Measurements from ENCODE around the gene SCN5A.

Gene SCN5A

GRCh38 chr3:38649500-38650247 lies at the start of gene SCN5A:
Gene SCN5A (minus strand): TSS chr3:38649687. CDS start chr3:38633307, 16,380 bp downstream.
- Histone ChIP-seq H3K9ac (peak within 1 kb of the TSS; percentile 72 to 85 (median 81)), H4K20me1 (peaks cover 0 to 15% (median 4%) of the 10 kb centered on the region in 11 experiments; a peak in 6 of 22 replicates), H3K4me3 (peak within 1 kb of the TSS; percentile 65 to 81 (median 73)), H3K36me3 (no peaks in the 10 kb centered on the region), H3K4me2 (peak within 1 kb of the TSS; percentile 85 to 100 (median 99)), H3K4me1 (peaks cover 5 to 18% (median 14%) of the 10 kb centered on the region in 10 experiments; a peak in 17 of 20 replicates), H3K27ac (peak within 1 kb of the TSS in 10 of 11 experiments; percentile 54 to 71 (median 63); a peak in 19 of 22 replicates), H3K27me3 (peaks cover 5 to 32% (median 23%) of the 10 kb centered on the region in 11 experiments; a peak in 20 of 22 replicates), H3K9me3 (replicated peaks in 1 of 11) (no peaks in the 10 kb centered on the region)
- TF ChIP-seq Cebpa-rat (IDR thresholded peaks at IDR 0.05), result no peak

GRCh38 chr3:38698760-38699159 lies 49.3 kb upstream of the SCN5A start:
- H3K4me1 ChIP-seq, result no peaks in the 10 kb centered on the region
- H3K27ac ChIP-seq, result no peak overlapping the region
- no peak for TF ChIP-seq Cebpa-rat (IDR thresholded peaks at IDR 0.05)
- H4K20me1 ChIP-seq, result no peaks in the 10 kb centered on the region
- no peaks in the 10 kb centered on the region for H3K36me3 ChIP-seq
- H3K9ac ChIP-seq, result no peak overlapping the region
- H3K9me3 ChIP-seq (replicated peaks in 1 of 11), result no peaks in the 10 kb centered on the region
- no peak overlapping the region for H3K4me2 ChIP-seq
- no peak overlapping the region for H3K4me3 ChIP-seq
- no peaks in the 10 kb centered on the region for H3K27me3 ChIP-seq

- Histone ChIP-seq H3K4me1 (no peaks in the 10 kb centered on the region), H3K27ac (no peak overlapping the region), H3K36me3 (no peaks in the 10 kb centered on the region), H3K9ac (no peak overlapping the region), H3K4me3 (no peak overlapping the region), H3K27me3 (no peaks in the 10 kb centered on the region), H3K4me2 (no peak overlapping the region), H3K9me3 (replicated peaks in 1 of 11) (no peaks in the 10 kb centered on the region), H4K20me1 (no peaks in the 10 kb centered on the region)
- no peak for TF ChIP-seq Cebpa-rat (IDR thresholded peaks at IDR 0.05)
Observed at GRCh38 chr3:38698061-38698460, 48.6 kb upstream of the SCN5A start.

GRCh38 chr3:38696034-38696433 lies 46.5 kb upstream of the SCN5A start:
- Histone ChIP-seq H3K9ac (no peak overlapping the region), H3K36me3 (no peaks in the 10 kb centered on the region), H3K4me1 (no peaks in the 10 kb centered on the region), H3K9me3 (replicated peaks in 1 of 11) (no peaks in the 10 kb centered on the region), H3K27ac (no peak overlapping the region), H3K4me3 (no peak overlapping the region), H4K20me1 (no peaks in the 10 kb centered on the region), H3K4me2 (no peak overlapping the region), H3K27me3 (no peaks in the 10 kb centered on the region)
- no peak for TF ChIP-seq Cebpa-rat (IDR thresholded peaks at IDR 0.05)

- no peak overlapping the region for H3K4me3 ChIP-seq
- no peak for TF ChIP-seq Cebpa-rat (IDR thresholded peaks at IDR 0.05)
- H3K27me3 ChIP-seq, result no peaks in the 10 kb centered on the region
- H3K36me3 ChIP-seq, result no peaks in the 10 kb centered on the region
- no peaks in the 10 kb centered on the region for H3K9me3 ChIP-seq (replicated peaks in 1 of 11)
- H3K4me1 ChIP-seq, result peaks cover 0 to 5% (median 0%) of the 10 kb centered on the region in 10 experiments; a peak in 1 of 20 replicates
- H3K9ac ChIP-seq, result no peak overlapping the region
- H3K4me2 ChIP-seq, result no peak overlapping the region
- no peaks in the 10 kb centered on the region for H4K20me1 ChIP-seq
- H3K27ac ChIP-seq, result no peak overlapping the region
Observed at GRCh38 chr3:38690185-38690584, 40.7 kb upstream of the SCN5A start.

- H3K4me3 ChIP-seq, result no peak overlapping the region
- H4K20me1 ChIP-seq, result no peaks in the 10 kb centered on the region
- H3K4me1 ChIP-seq, result peaks cover 0 to 5% (median 0%) of the 10 kb centered on the region in 10 experiments; a peak in 1 of 20 replicates
- no peaks in the 10 kb centered on the region for H3K36me3 ChIP-seq
- no peaks in the 10 kb centered on the region for H3K9me3 ChIP-seq (replicated peaks in 1 of 11)
- H3K27me3 ChIP-seq, result no peaks in the 10 kb centered on the region
- no peak overlapping the region for H3K4me2 ChIP-seq
- TF ChIP-seq Cebpa-rat (IDR thresholded peaks at IDR 0.05), result no peak
- no peak overlapping the region for H3K9ac ChIP-seq
- no peak overlapping the region for H3K27ac ChIP-seq
Observed at GRCh38 chr3:38689774-38690173, 40.3 kb upstream of the SCN5A start.

GRCh38 chr3:38689346-38689745 lies 39.9 kb upstream of the SCN5A start:
- H3K4me2 ChIP-seq, result no peak overlapping the region
- peaks cover 0 to 9% (median 0%) of the 10 kb centered on the region in 10 experiments; a peak in 4 of 20 replicates for H3K4me1 ChIP-seq
- no peak overlapping the region for H3K4me3 ChIP-seq
- no peaks in the 10 kb centered on the region for H4K20me1 ChIP-seq
- no peaks in the 10 kb centered on the region for H3K36me3 ChIP-seq
- no peak overlapping the region for H3K27ac ChIP-seq
- no peaks in the 10 kb centered on the region for H3K9me3 ChIP-seq (replicated peaks in 1 of 11)
- no peak for TF ChIP-seq Cebpa-rat (IDR thresholded peaks at IDR 0.05)
- no peaks in the 10 kb centered on the region for H3K27me3 ChIP-seq
- H3K9ac ChIP-seq, result no peak overlapping the region

- H3K4me3 ChIP-seq, result no peak overlapping the region
- no peak for TF ChIP-seq Cebpa-rat (IDR thresholded peaks at IDR 0.05)
- H3K4me2 ChIP-seq, result no peak overlapping the region
- H3K27me3 ChIP-seq, result no peaks in the 10 kb centered on the region
- no peaks in the 10 kb centered on the region for H4K20me1 ChIP-seq
- H3K9me3 ChIP-seq (replicated peaks in 1 of 11), result no peaks in the 10 kb centered on the region
- no peaks in the 10 kb centered on the region for H3K36me3 ChIP-seq
- H3K9ac ChIP-seq, result no peak overlapping the region
- H3K27ac ChIP-seq, result no peak overlapping the region
- peaks cover 0 to 13% (median 0%) of the 10 kb centered on the region in 10 experiments; a peak in 4 of 20 replicates for H3K4me1 ChIP-seq
Observed at GRCh38 chr3:38687321-38687720, 37.8 kb upstream of the SCN5A start.

GRCh38 chr3:38684546-38684945 lies 35.1 kb upstream of the SCN5A start:
- Histone ChIP-seq H3K27ac (no peak overlapping the region), H3K9me3 (replicated peaks in 1 of 11) (no peaks in the 10 kb centered on the region), H3K4me3 (no peak overlapping the region), H3K4me1 (peaks cover 0 to 13% (median 0%) of the 10 kb centered on the region in 10 experiments; a peak in 4 of 20 replicates), H4K20me1 (no peaks in the 10 kb centered on the region), H3K36me3 (no peaks in the 10 kb centered on the region), H3K27me3 (no peaks in the 10 kb centered on the region), H3K9ac (no peak overlapping the region), H3K4me2 (peak overlapping the region in 2 of 11 experiments; percentile 20 to 61; a peak in 4 of 22 replicates)
- no peak for TF ChIP-seq Cebpa-rat (IDR thresholded peaks at IDR 0.05)

- Histone ChIP-seq H4K20me1 (no peaks in the 10 kb centered on the region), H3K4me1 (no peaks in the 10 kb centered on the region), H3K9me3 (replicated peaks in 1 of 11) (no peaks in the 10 kb centered on the region), H3K4me3 (no peak overlapping the region), H3K27ac (no peak overlapping the region), H3K36me3 (no peaks in the 10 kb centered on the region), H3K27me3 (no peaks in the 10 kb centered on the region), H3K9ac (no peak overlapping the region), H3K4me2 (no peak overlapping the region)
- TF ChIP-seq Cebpa-rat (IDR thresholded peaks at IDR 0.05), result no peak
Observed at GRCh38 chr3:38669668-38670067, 20.2 kb upstream of the SCN5A start.

All from BLaER1 treated with 17β-estradiol and CSF1 and Interleukin-3, amounts not matched to agents 10 nM and 100 nM (cell line).